ENCODE data around the gene MSI2. TPM values are rescaled to one million over a fixed set of nuclear protein-coding genes. Genes with fewer than 3 reads are reported as not detected.
"Not testable (repeated sequence)": the region's sequence is repeated elsewhere in the genome, so short reads cannot be mapped to it uniquely, and the experiment has no call there.

MSI2 gene
- total and polyA plus RNA-seq, 2 donors (not counting 1 experiment from before 2014, with no cell fraction given) = 16.1 to 196 TPM

GRCh38 chr17:57496382-57496781, 240.1 kb downstream of the MSI2 start:
- no peaks in the 10 kb centered on the region for H3K27me3 ChIP-seq (replicated peaks in 1 of 4; ENCODE audit: control extremely low read depth in 1 of 4, control insufficient read depth in 3 of 4, insufficient read depth in 4 of 4, low read length in 3 of 4)
- POLR2A ChIA-PET = interaction anchor here (0.7 kb wide), 1 partner anchor 236 kb away, joined by 6 read pairs; no protein-coding TSS in a partner anchor
- CTCF ChIA-PET = no interaction called here
- no peak overlapping the region for H3K9ac ChIP-seq (ENCODE audit: low read length)
- ATAC-seq (ENCODE audit: low read depth) = no peak
- Mint-ChIP-seq H3K27ac (no peak overlapping the region), H3K4me1 (peaks cover 55% of the 10 kb centered on the region), H3K27me3 (no peaks in the 10 kb centered on the region), H3K4me3 (no peak overlapping the region), H3K9me3 (ENCODE audit: insufficient read depth) (no peaks in the 10 kb centered on the region)
- H3K4me1 ChIP-seq (ENCODE audit: control insufficient read depth in 2 of 2, insufficient read depth in 2 of 2, low read length in 2 of 2) = peaks cover 27 to 34% of the 10 kb centered on the region in 2 donors
- TF ChIP-seq CTCF (IDR thresholded peaks at IDR 0.05) = no peak
- TF ChIP-seq EZH2 (IDR thresholded peaks at IDR 0.05; ENCODE audit: borderline replicate concordance, insufficient read depth, low read depth, low read length, poor library complexity, severe bottlenecking) = no peak
- H2AFZ ChIP-seq (ENCODE audit: insufficient read depth, low read depth, low read length, poor library complexity, severe bottlenecking) = no peak overlapping the region
- peaks cover 77% of the 10 kb centered on the region for H3K79me2 ChIP-seq (ENCODE audit: control insufficient read depth, insufficient read depth, low read length)
- H3K4me3 ChIP-seq (ENCODE audit: control extremely low read depth in 1 of 5, extremely low read depth in 1 of 5, insufficient read depth in 1 of 5, low read depth in 2 of 5, low read length in 4 of 5) = no peak overlapping the region
- H4K20me1 ChIP-seq (ENCODE audit: control insufficient read depth, insufficient read depth, low read length, poor library complexity, severe bottlenecking) = peaks cover 17% of the 10 kb centered on the region
- H3K4me2 ChIP-seq (replicated peaks; ENCODE audit: low read depth, low read length, poor library complexity, severe bottlenecking) = no peak overlapping the region
- no peak overlapping the region for H3K27ac ChIP-seq (ENCODE audit: low read length in 2 of 2)
- H3K36me3 ChIP-seq (replicated peaks in 1 of 2; ENCODE audit: control extremely low read depth in 1 of 2, control insufficient read depth in 1 of 2, extremely low read depth in 1 of 2, insufficient read depth in 2 of 2, low read length in 1 of 2) = no peaks in the 10 kb centered on the region
- intact Hi-C loops (cut with micrococcal nuclease) = no loop called here
- H3K9me3 ChIP-seq (ENCODE audit: control extremely low read depth in 1 of 3, control insufficient read depth in 2 of 3, insufficient read depth in 1 of 3, low read length in 2 of 3) = no peaks in the 10 kb centered on the region
- DNase-seq = no peak
- 99% methylated on average over 5 of the region's 11 CpGs for WGBS (ENCODE audit: insufficient coverage)

DNA sequence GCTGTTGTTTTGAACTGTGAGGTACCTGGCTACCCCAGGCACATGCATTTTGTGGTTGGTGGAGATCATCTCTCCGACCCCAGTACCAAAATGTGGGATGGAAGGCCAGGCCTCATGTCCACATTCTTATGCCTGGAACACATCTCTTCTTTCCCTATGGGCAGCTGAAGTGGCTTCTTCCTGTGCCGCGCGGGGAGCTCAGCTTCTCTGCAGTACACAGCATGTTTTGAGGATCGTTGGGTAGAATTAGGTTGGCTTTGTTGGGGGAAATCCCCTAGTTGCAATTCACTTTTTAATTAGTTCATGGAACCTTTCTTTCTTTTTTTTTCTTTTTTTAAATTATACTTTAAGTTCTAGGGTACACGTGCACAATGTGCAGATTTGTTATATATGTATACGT, 242.1 kb downstream of the MSI2 start:
- CTCF ChIA-PET = interaction anchor here (1.3 kb wide), 1 partner anchor 116 kb away, joined by 4 read pairs; no protein-coding TSS in a partner anchor
- Histone ChIP-seq H3K79me2 (ENCODE audit: control insufficient read depth, insufficient read depth, low read length) (peaks cover 82% of the 10 kb centered on the region), H3K4me2 (replicated peaks; ENCODE audit: low read depth, low read length, poor library complexity, severe bottlenecking) (no peak overlapping the region), H3K9ac (ENCODE audit: low read length) (no peak overlapping the region), H2AFZ (ENCODE audit: insufficient read depth, low read depth, low read length, poor library complexity, severe bottlenecking) (no peak overlapping the region), H3K27me3 (replicated peaks in 1 of 4; ENCODE audit: control extremely low read depth in 1 of 4, control insufficient read depth in 3 of 4, insufficient read depth in 4 of 4, low read length in 3 of 4) (no peaks in the 10 kb centered on the region), H3K9me3 (ENCODE audit: control extremely low read depth in 1 of 3, control insufficient read depth in 2 of 3, insufficient read depth in 1 of 3, low read length in 2 of 3) (no peaks in the 10 kb centered on the region), H3K4me3 (ENCODE audit: control extremely low read depth in 1 of 5, extremely low read depth in 1 of 5, insufficient read depth in 1 of 5, low read depth in 2 of 5, low read length in 4 of 5) (no peak overlapping the region), H3K27ac (ENCODE audit: low read length in 2 of 2) (no peak overlapping the region), H3K36me3 (replicated peaks in 1 of 2; ENCODE audit: control extremely low read depth in 1 of 2, control insufficient read depth in 1 of 2, extremely low read depth in 1 of 2, insufficient read depth in 2 of 2, low read length in 1 of 2) (no peaks in the 10 kb centered on the region), H3K4me1 (ENCODE audit: control insufficient read depth in 2 of 2, insufficient read depth in 2 of 2, low read length in 2 of 2) (peaks cover 17 to 22% of the 10 kb centered on the region in 2 donors), H4K20me1 (ENCODE audit: control insufficient read depth, insufficient read depth, low read length, poor library complexity, severe bottlenecking) (peaks cover 25% of the 10 kb centered on the region)
- TF ChIP-seq CTCF (IDR thresholded peaks at IDR 0.05) = no peak
- DNase-seq = no peak
- no CpG with 5 or more reads among the region's 7 CpGs for WGBS (ENCODE audit: insufficient coverage)
- Mint-ChIP-seq H3K4me3 (no peak overlapping the region), H3K27ac (no peak overlapping the region), H3K27me3 (no peaks in the 10 kb centered on the region), H3K9me3 (ENCODE audit: insufficient read depth) (no peaks in the 10 kb centered on the region), H3K4me1 (peaks cover 41% of the 10 kb centered on the region)
- intact Hi-C loops (cut with micrococcal nuclease) = no loop called here
- POLR2A ChIA-PET = no interaction called here
- ATAC-seq (ENCODE audit: low read depth) = no peak

- H3K4me3 ChIP-seq (ENCODE audit: control extremely low read depth in 1 of 5, extremely low read depth in 1 of 5, insufficient read depth in 1 of 5, low read depth in 2 of 5, low read length in 4 of 5); H3K9ac ChIP-seq (ENCODE audit: low read length); H3K4me3 Mint-ChIP-seq; H3K27ac ChIP-seq (ENCODE audit: low read length in 2 of 2); H3K27me3 ChIP-seq (replicated peaks in 1 of 4; ENCODE audit: control extremely low read depth in 1 of 4, control insufficient read depth in 3 of 4, insufficient read depth in 4 of 4, low read length in 3 of 4); intact Hi-C loops (cut with micrococcal nuclease); H2AFZ ChIP-seq (ENCODE audit: insufficient read depth, low read depth, low read length, poor library complexity, severe bottlenecking); H3K36me3 ChIP-seq (replicated peaks in 1 of 2; ENCODE audit: control extremely low read depth in 1 of 2, control insufficient read depth in 1 of 2, extremely low read depth in 1 of 2, insufficient read depth in 2 of 2, low read length in 1 of 2); DNase-seq; ATAC-seq (ENCODE audit: low read depth); H3K27ac Mint-ChIP-seq; H3K9me3 ChIP-seq (ENCODE audit: control extremely low read depth in 1 of 3, control insufficient read depth in 2 of 3, insufficient read depth in 1 of 3, low read length in 2 of 3); H3K27me3 Mint-ChIP-seq; H3K4me2 ChIP-seq (replicated peaks; ENCODE audit: low read depth, low read length, poor library complexity, severe bottlenecking); H3K9me3 Mint-ChIP-seq (ENCODE audit: insufficient read depth): not testable (repeated sequence)
- ChIA-PET POLR2A (interaction anchor here (0.7 kb wide), 1 partner anchor 471 kb away, joined by 3 read pairs; no protein-coding TSS in a partner anchor), CTCF (interaction anchor here (0.7 to 1.3 kb wide), 2 partner anchors 15 to 115 kb away, joined by 3 to 4 read pairs; no protein-coding TSS in a partner anchor)
- H3K79me2 ChIP-seq (ENCODE audit: control insufficient read depth, insufficient read depth, low read length) = peaks cover 82% of the 10 kb centered on the region
- WGBS (ENCODE audit: insufficient coverage) = 100% methylated on average over 1 of the region's 3 CpGs
- peaks cover 14 to 17% of the 10 kb centered on the region in 2 donors for H3K4me1 ChIP-seq (ENCODE audit: control insufficient read depth in 2 of 2, insufficient read depth in 2 of 2, low read length in 2 of 2)
- peaks cover 21% of the 10 kb centered on the region for H4K20me1 ChIP-seq (ENCODE audit: control insufficient read depth, insufficient read depth, low read length, poor library complexity, severe bottlenecking)
- peaks cover 36% of the 10 kb centered on the region for H3K4me1 Mint-ChIP-seq
Measured at GRCh38 chr17:57499221-57499620, 242.9 kb downstream of the MSI2 start.

All from B cell (primary cell).